Activated CD8-positive, alpha-beta memory T cell treated with anti-CD3 and anti-CD28 coated beads, Interleukin-2, amount 10 ng/mL, durations not matched to agents 7 days and 5 days (primary cell): Measurements from ENCODE around the gene CCDC12. TPM values are rescaled to one million over a fixed set of nuclear protein-coding genes. Genes with fewer than 3 reads are reported as not detected.

Experiments used
- ATAC-seq: fragments of 150-1000 bp; cut with Tn5 transposase; one replicate; pipeline ENCODE4 v1.10.0; 2021; ENCODE audit warnings: moderate library complexity
- CTCF ChIA-PET: fragments of 350-600 bp; sonication (Branson Sonifier 250); formaldehyde crosslinking; loops from one replicate; lab custom pipeline; 2021; ENCODE audit warnings: antibody characterized with exemption; lab: Charles Lee
- DNase-seq: peaks from one replicate; pipeline ENCODE4 v3.0.0-alpha.2; 2020
- H3K27ac Mint-ChIP-seq: one replicate; pipeline ENCODE4 v1.8.0; 2021; ENCODE audit warnings: mild to moderate bottlenecking, mixed read lengths
- H3K27me3 Mint-ChIP-seq: one replicate; pipeline ENCODE4 v1.8.0; 2021; ENCODE audit warnings: mixed read lengths
- H3K36me3 Mint-ChIP-seq: one replicate; pipeline ENCODE4 v1.8.0; 2021; ENCODE audit warnings: mild to moderate bottlenecking, mixed read lengths
- H3K4me1 Mint-ChIP-seq: one replicate; pipeline ENCODE4 v1.8.0; 2021; ENCODE audit warnings: mixed read lengths
- H3K4me3 Mint-ChIP-seq: one replicate; pipeline ENCODE4 v1.8.0; 2021; ENCODE audit warnings: mild to moderate bottlenecking, moderate library complexity, mixed read lengths
- H3K9me3 Mint-ChIP-seq: one replicate; pipeline ENCODE4 v1.8.0; 2022; ENCODE audit warnings: low read depth, mixed read lengths
- total RNA-seq, 2 experiments: library from RNA; stranded (reverse); gene quantifications; one replicate each; pipeline ENCODE4 v1.2.3, GENCODE V29; 2021

Gene CCDC12
- total RNA-seq, 2 experiments from 2014 or later, result 65.9 to 72.7 TPM

DNA sequence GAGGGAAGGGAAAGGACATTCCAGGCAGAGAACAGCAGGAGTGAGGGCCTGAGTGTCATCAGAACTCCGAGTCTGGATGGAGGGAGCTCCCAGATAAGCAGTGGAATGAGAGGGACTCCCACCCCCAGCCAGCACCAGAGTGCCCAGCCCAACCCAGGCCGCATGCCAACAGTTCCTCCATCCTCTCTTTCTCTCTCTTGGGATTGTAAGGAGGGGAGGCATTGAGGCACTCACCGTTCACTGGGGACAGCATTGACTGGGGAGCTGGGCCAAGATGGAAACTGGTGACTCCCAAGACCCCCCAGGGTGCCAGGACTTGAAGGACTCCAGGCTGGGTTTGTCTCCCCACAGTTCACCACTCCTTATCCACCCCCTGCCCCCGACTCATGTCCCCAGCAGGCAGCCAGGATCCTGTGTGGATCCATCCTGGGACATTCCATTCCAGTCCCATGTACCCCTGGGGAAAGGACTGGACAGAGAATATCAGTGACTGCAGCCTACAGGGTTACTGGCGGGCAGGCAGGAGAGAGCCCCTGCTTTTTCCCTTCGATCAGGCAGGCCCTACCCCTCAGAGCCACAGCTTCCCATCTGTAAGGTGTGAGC is 83.3 kb downstream of the CCDC12 start:
- ATAC-seq (no peak), DNase-seq (no peak)
- peaks cover 54% of the 10 kb centered on the region for H3K27me3 Mint-ChIP-seq
- H3K9me3 Mint-ChIP-seq, result no peaks in the 10 kb centered on the region
- H3K36me3 Mint-ChIP-seq, result no peaks in the 10 kb centered on the region
- CTCF ChIA-PET, result interaction anchor here (1.1 to 3.0 kb wide), 2 partner anchors 16 kb away, joined by 3 to 17 read pairs; no protein-coding TSS in a partner anchor
- H3K4me3 Mint-ChIP-seq, result no peak overlapping the region
- H3K27ac Mint-ChIP-seq, result no peak overlapping the region
- peaks cover 6% of the 10 kb centered on the region for H3K4me1 Mint-ChIP-seq

- CTCF ChIA-PET, result interaction anchor here (1.1 to 2.3 kb wide), 3 partner anchors 17 to 47 kb away, joined by 3 to 10 read pairs (median 7); no protein-coding TSS in a partner anchor
- peak overlapping the region; percentile 51 for H3K4me3 Mint-ChIP-seq
- no peaks in the 10 kb centered on the region for H3K9me3 Mint-ChIP-seq
- H3K4me1 Mint-ChIP-seq, result peaks cover 3% of the 10 kb centered on the region
- DNase-seq (no peak), ATAC-seq (peak; percentile 15)
- H3K27ac Mint-ChIP-seq, result no peak overlapping the region
- H3K36me3 Mint-ChIP-seq, result no peaks in the 10 kb centered on the region
- H3K27me3 Mint-ChIP-seq, result peaks cover 59% of the 10 kb centered on the region
Observed at GRCh38 chr3:46892285-46893145, 84.0 kb downstream of the CCDC12 start.

DNA sequence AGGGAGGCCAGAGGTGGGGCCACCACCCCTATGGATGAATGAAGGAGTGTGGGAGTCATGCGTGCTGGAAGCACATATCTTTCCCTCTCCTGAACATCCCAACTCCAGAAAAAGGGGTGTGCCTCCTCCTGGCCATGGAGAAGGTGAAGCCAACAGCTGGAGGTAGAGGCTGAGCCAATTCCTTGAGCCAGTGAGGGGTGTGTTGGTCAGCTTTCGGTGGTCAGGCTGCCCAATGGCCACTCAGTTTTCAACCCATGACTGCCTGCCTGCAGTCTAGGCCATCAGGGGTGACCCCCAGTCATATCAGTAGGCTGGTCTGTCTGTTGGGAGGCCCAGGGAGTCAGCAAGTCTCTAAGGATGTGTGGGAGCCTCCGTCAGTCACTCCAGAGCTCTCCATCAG is 85.4 kb downstream of the CCDC12 start:
- no peak for DNase-seq
- H3K4me1 Mint-ChIP-seq, result peaks cover 3% of the 10 kb centered on the region
- H3K27ac Mint-ChIP-seq, result no peak overlapping the region
- H3K4me3 Mint-ChIP-seq, result no peak overlapping the region
- CTCF ChIA-PET, result interaction anchor here (1.7 to 2.3 kb wide), 3 partner anchors 18 to 45 kb away, joined by 4 to 10 read pairs (median 7); no protein-coding TSS in a partner anchor
- H3K36me3 Mint-ChIP-seq, result no peaks in the 10 kb centered on the region
- no peaks in the 10 kb centered on the region for H3K9me3 Mint-ChIP-seq
- peaks cover 65% of the 10 kb centered on the region for H3K27me3 Mint-ChIP-seq
- ATAC-seq, result no peak

- CTCF ChIA-PET, result interaction anchor here (0.5 to 2.3 kb wide), 5 partner anchors 12 to 185 kb away, joined by 3 to 10 read pairs (median 4); partner anchors contain the start of gene PTH1R
- H3K4me1 Mint-ChIP-seq, result peaks cover 3% of the 10 kb centered on the region
- H3K27ac Mint-ChIP-seq, result no peak overlapping the region
- H3K36me3 Mint-ChIP-seq, result no peaks in the 10 kb centered on the region
- ATAC-seq (no peak), DNase-seq (no peak)
- H3K27me3 Mint-ChIP-seq, result peaks cover 68% of the 10 kb centered on the region
- H3K9me3 Mint-ChIP-seq, result no peaks in the 10 kb centered on the region
- H3K4me3 Mint-ChIP-seq, result no peak overlapping the region
Observed at GRCh38 chr3:46890132-46890531, 86.4 kb downstream of the CCDC12 start.

DNA sequence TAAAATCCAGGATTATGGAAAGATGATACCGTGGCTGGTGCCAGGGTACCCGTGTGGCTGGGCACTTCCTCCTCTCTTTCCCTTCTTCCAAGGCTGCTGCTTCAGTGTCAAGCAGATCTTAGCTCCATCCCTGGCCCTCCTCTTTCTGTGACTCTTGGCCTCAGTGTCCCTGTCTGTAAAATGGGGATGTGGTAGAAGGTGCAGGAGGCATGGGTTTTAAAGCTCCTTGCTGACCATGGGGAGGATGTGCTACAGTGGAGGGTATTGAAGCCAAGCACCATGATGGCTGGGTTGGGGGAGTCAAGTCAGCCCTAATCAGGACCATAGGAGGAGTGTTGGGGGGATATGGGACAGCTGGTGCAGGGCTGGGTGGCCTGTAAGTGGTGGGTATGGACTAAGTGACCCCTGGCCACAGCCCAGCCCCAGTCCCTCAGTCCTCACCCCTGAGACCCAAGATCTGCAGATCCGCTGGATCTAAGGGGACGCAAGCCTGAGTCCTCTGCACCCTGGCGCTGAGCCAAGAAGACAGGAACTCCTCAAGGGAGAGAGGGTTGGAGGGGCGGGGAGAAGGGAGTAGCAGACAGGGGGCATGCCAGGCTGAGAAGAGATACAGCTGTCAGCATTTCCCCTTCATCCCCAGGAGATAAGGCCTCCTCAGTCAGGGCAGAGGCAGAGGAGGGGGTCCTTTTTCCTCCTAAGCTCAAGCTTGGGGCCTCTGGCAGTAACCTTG is 87.0 kb downstream of the CCDC12 start:
- Mint-ChIP-seq H3K27ac (no peak overlapping the region), H3K9me3 (no peaks in the 10 kb centered on the region), H3K4me3 (no peak overlapping the region), H3K4me1 (peaks cover 3% of the 10 kb centered on the region), H3K36me3 (no peaks in the 10 kb centered on the region), H3K27me3 (peaks cover 72% of the 10 kb centered on the region)
- CTCF ChIA-PET, result interaction anchor here (0.8 to 1.7 kb wide), 2 partner anchors 11 to 20 kb away, joined by 3 to 4 read pairs; partner anchors contain the start of gene PTH1R
- DNase-seq, result no peak
- ATAC-seq, result no peak

DNA sequence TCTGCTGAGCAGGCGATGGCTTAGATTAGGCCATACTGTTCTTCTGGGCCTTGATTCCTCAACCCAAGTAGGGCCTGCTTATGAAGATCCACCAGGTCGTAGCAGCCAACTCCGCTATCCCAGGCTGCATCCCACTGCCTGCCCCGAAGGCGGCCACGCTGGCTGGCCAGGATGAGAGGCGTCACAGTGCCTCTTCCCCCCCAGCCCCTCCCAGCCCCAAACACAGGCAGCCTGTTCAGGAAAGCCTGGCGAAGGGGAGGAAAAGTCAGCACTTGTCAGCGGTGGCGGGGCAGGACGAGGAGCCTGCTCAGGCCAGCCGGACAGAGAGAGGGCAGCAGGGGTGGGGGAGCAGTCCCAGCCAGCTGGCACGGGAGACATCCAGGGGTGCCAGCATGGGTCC is 87.8 kb downstream of the CCDC12 start:
- H3K27me3 Mint-ChIP-seq, result peaks cover 73% of the 10 kb centered on the region
- CTCF ChIA-PET, result interaction anchor here (1.2 to 1.5 kb wide), 2 partner anchors 15 to 181 kb away, joined by 3 to 4 read pairs; no protein-coding TSS in a partner anchor
- no peak overlapping the region for H3K4me3 Mint-ChIP-seq

DNA sequence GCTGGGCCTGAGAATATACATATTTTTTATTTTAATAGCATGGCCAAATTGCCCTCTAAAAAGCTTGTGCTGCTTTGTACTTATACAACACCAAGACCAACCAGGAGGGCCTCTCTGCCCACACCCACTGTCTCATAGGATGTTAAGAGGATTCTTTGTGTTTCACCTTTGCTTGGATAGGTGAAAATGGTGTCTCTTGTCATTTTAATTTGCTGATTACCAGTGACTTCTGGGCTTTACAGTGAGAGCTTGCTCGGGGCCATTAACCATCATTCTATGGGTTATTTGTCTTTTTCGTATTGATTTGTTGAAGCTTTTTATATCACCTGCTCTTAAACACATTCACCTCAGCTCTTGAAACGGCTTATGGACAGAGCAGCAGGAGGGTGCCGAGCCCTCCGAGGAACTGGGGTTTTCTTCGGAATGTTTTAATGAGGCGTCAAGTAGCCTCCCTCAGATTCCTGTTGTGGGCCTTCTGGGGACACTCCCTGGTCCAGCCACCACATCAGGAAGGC is 88.5 kb downstream of the CCDC12 start:
- Mint-ChIP-seq H3K4me1 (peaks cover 3% of the 10 kb centered on the region), H3K27ac (no peak overlapping the region), H3K4me3 (no peak overlapping the region), H3K27me3 (peaks cover 70% of the 10 kb centered on the region), H3K9me3 (no peaks in the 10 kb centered on the region), H3K36me3 (no peaks in the 10 kb centered on the region)
- ATAC-seq (no peak), DNase-seq (no peak)
- CTCF ChIA-PET, result interaction anchor here (1.2 to 1.5 kb wide), 2 partner anchors 15 to 180 kb away, joined by 3 to 4 read pairs; no protein-coding TSS in a partner anchor

More for the DNA sequence above, 87.8 kb downstream of the CCDC12 start:
- ATAC-seq, result no peak
- no peaks in the 10 kb centered on the region for H3K9me3 Mint-ChIP-seq
- no peak overlapping the region for H3K27ac Mint-ChIP-seq
- peaks cover 3% of the 10 kb centered on the region for H3K4me1 Mint-ChIP-seq
- no peaks in the 10 kb centered on the region for H3K36me3 Mint-ChIP-seq
- no peak for DNase-seq

DNA sequence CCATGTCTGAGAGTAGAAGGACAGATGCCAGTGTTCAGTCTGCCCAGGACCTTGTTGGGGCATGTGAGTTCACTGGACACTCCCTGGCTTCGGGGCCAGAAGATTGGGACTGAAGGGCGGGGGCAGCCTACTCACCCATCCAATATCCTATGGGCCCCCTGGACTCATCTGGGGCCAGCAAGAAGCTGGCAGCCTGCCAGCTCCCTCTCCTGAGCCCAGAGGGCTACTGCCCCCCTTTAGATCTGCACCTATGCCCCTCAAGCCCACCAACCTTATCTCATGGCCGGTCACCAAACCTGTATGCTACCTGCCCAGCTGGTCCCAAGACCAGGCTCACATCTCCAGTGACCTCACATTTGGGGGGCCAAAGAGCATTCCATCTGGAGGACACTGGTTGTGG is 90.9 kb downstream of the CCDC12 start:
- ATAC-seq (no peak), DNase-seq (no peak)
- Mint-ChIP-seq H3K9me3 (no peaks in the 10 kb centered on the region), H3K4me3 (no peak overlapping the region), H3K27me3 (peaks cover 63% of the 10 kb centered on the region), H3K27ac (no peak overlapping the region), H3K4me1 (no peaks in the 10 kb centered on the region), H3K36me3 (no peaks in the 10 kb centered on the region)
- CTCF ChIA-PET, result interaction anchor here (2.3 kb wide), 1 partner anchor 10 kb away, joined by 17 read pairs; no protein-coding TSS in a partner anchor

GRCh38 chr3:46884929-46885328 is 91.6 kb downstream of the CCDC12 start:
- CTCF ChIA-PET, result interaction anchor here (2.3 kb wide), 1 partner anchor 11 kb away, joined by 17 read pairs; no protein-coding TSS in a partner anchor
- Mint-ChIP-seq H3K4me1 (no peaks in the 10 kb centered on the region), H3K4me3 (no peak overlapping the region), H3K9me3 (no peaks in the 10 kb centered on the region), H3K27me3 (peaks cover 66% of the 10 kb centered on the region), H3K36me3 (no peaks in the 10 kb centered on the region), H3K27ac (no peak overlapping the region)
- DNase-seq, result no peak
- no peak for ATAC-seq

DNA sequence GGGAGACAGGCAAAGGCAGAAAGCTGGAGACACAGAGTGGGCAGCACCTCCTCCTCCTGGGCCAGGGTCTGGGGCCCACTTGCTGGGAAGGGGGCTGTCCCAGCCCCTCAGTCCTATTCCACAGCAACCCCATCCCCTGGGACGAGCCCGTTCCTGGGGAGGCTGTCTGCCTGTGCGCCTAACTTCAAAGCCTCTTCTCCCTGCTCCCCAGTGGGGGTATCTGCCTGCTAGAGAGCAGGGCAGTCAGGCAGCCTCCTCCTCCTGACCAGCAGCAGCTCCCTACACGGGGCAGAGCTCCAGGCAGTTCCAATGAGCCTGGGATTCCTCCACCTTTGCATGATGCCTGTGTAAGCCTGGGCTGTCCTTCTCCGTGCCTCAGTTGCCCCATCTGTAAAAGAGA is 92.1 kb downstream of the CCDC12 start:
- no peaks in the 10 kb centered on the region for H3K4me1 Mint-ChIP-seq
- H3K27me3 Mint-ChIP-seq, result peaks cover 66% of the 10 kb centered on the region
- no peak for ATAC-seq
- no peak for DNase-seq
- CTCF ChIA-PET, result no interaction called here
- no peaks in the 10 kb centered on the region for H3K9me3 Mint-ChIP-seq
- no peaks in the 10 kb centered on the region for H3K36me3 Mint-ChIP-seq
- H3K4me3 Mint-ChIP-seq, result no peak overlapping the region
- H3K27ac Mint-ChIP-seq, result no peak overlapping the region

DNA sequence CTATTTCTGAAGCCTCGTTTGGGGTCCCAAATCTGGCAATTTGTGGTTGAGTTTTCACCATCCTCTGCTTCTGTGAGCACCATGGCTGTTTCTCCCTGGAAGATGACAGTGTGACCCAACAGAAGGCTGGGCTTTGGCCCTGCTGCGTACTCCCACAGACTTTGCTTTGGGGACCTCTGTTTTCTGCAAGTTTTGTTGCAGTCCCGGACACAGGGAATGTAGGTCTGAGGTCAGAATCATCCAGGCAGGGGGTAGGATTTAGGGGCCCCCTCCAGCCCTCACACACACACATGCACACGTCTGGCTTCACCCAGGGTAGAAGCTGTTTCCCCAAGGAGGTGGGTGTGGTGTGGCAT is 92.7 kb downstream of the CCDC12 start:
- H3K4me3 Mint-ChIP-seq, result no peak overlapping the region
- no peaks in the 10 kb centered on the region for H3K9me3 Mint-ChIP-seq
- H3K4me1 Mint-ChIP-seq, result no peaks in the 10 kb centered on the region
- ATAC-seq, result no peak
- no peak overlapping the region for H3K27ac Mint-ChIP-seq
- H3K27me3 Mint-ChIP-seq, result peaks cover 69% of the 10 kb centered on the region
- CTCF ChIA-PET, result no interaction called here
- H3K36me3 Mint-ChIP-seq, result no peaks in the 10 kb centered on the region
- DNase-seq, result no peak

- Mint-ChIP-seq H3K4me3 (no peak overlapping the region), H3K27me3 (peaks cover 68% of the 10 kb centered on the region), H3K4me1 (no peaks in the 10 kb centered on the region), H3K36me3 (no peaks in the 10 kb centered on the region), H3K27ac (no peak overlapping the region), H3K9me3 (no peaks in the 10 kb centered on the region)
- DNase-seq (no peak), ATAC-seq (peak; percentile 46)
- CTCF ChIA-PET, result interaction anchor here (0.9 to 1.6 kb wide), 4 partner anchors 11 to 26 kb away, joined by 3 to 6 read pairs (median 3); no protein-coding TSS in a partner anchor
Observed at GRCh38 chr3:46883054-46883829, 93.3 kb downstream of the CCDC12 start.
